GM12878 (cell line): ENCODE data around the gene PACS1. TPM values are rescaled to one million over a fixed set of nuclear protein-coding genes. Genes with fewer than 3 reads are reported as not detected.
A peak's percentile ranks its signal among the peaks of the same experiment; 100 is the strongest.

ENCODE experiments used
- CHD1 ChIP-seq: IDR thresholded peaks from 2 replicates; pipeline ENCODE4 v1.6.1; 2012; ENCODE audit warnings: low read depth, low read length, improper control_type of control experiment
- DPF2 ChIP-seq: fragments of 450-650 bp; IDR thresholded peaks from 2 replicates; pipeline ENCODE4 v1.6.1; 2017; ENCODE audit warnings: mild to moderate bottlenecking
- EED ChIP-seq: sonication (generic); IDR thresholded peaks from 2 replicates; pipeline ENCODE4 v1.6.1; 2016; ENCODE audit warnings: antibody characterized with exemption, low read depth
- ESRRA ChIP-seq: IDR thresholded peaks from 2 replicates; pipeline ENCODE4 v1.6.1; 2012; ENCODE audit warnings: mild to moderate bottlenecking, low read length, improper control_type of control experiment
- HDGF ChIP-seq: fragments of 450-650 bp; IDR thresholded peaks from 2 replicates; pipeline ENCODE4 v1.6.1; 2016; ENCODE audit warnings: antibody characterized with exemption
- IKZF2 ChIP-seq, 2 experiments: fragments of 450-650 bp; IDR thresholded peaks; 2 replicates each; pipeline ENCODE4 v1.6.1; 2017; ENCODE audit warnings: mild to moderate bottlenecking in 2 of 2, moderate library complexity in 2 of 2
- JUNB ChIP-seq: IDR thresholded peaks from 2 replicates; pipeline ENCODE4 v1.6.1; 2016; ENCODE audit warnings: antibody characterized with exemption, mild to moderate bottlenecking
- LARP7 ChIP-seq: fragments of 450-650 bp; IDR thresholded peaks from 2 replicates; pipeline ENCODE4 v1.6.1; 2017; ENCODE audit warnings: mild to moderate bottlenecking
- MXI1 ChIP-seq: fragments of 150-350 bp; IDR thresholded peaks from 2 replicates; pipeline ENCODE4 v1.6.1; 2011; ENCODE audit warnings: low read depth, mild to moderate bottlenecking, inconsistent platforms, low read length, improper control_type of control experiment
- RB1 ChIP-seq: fragments of 450-650 bp; formaldehyde crosslinking; IDR thresholded peaks from 2 replicates; pipeline ENCODE4 v1.6.1; 2017; ENCODE audit warnings: mild to moderate bottlenecking, borderline replicate concordance
- SPI1 ChIP-seq: IDR thresholded peaks from 2 replicates; pipeline ENCODE4 v1.6.1; 2011; ENCODE audit warnings: low read depth, mild to moderate bottlenecking, low read length, moderate library complexity, borderline replicate concordance; ENCODE audit not compliant: insufficient read depth
- TARDBP ChIP-seq: IDR thresholded peaks from 2 replicates; pipeline ENCODE4 v1.6.1; 2016; ENCODE audit warnings: borderline replicate concordance
- polyA plus RNA-seq, 11 experiments: library from polyadenylated mRNA; depleted of rRNA in 4 of 11; unstranded in 6 of 11; stranded (reverse) in 5 of 11; fragments of >200 nt; fragmentation: Nextera tagmentation in 4 of 11; fragmentation: Illumina TruSeq in 1 of 11; extraction: Ambion mirVana in 4 of 11; extraction: Trizol in 1 of 11; gene quantifications; 1 replicate in 1 of 11; 2 replicates in 10 of 11; pipeline versions ENCODE4 v1.2.1 to v1.2.3, GENCODE V29; 2011 to 2016; ENCODE audit warnings: inconsistent platforms in 2 of 11, missing spikeins in 2 of 11, low read depth in 1 of 11
- total RNA-seq, 4 experiments: library from RNA; depleted of rRNA in 3 of 4; stranded (reverse); fragments of >200 nt in 3 of 4; fragmentation: Illumina TruSeq in 1 of 4; extraction: Trizol in 1 of 4; gene quantifications; 2 replicates each; pipeline versions ENCODE4 v1.2.1 to v1.2.3, GENCODE V29; 2013 to 2021
- TF ChIP-seq, protein P1 (sequence below): fragments of 450-650 bp; IDR thresholded peaks from 2 replicates; pipeline ENCODE4 v1.6.1; 2016; ENCODE audit warnings: mild to moderate bottlenecking
- TF ChIP-seq, protein P2 (sequence below): IDR thresholded peaks from 2 replicates; pipeline ENCODE4 v1.6.1; 2011; ENCODE audit warnings: low read depth, mild to moderate bottlenecking, low read length, moderate library complexity, borderline replicate concordance; ENCODE audit errors: extremely low read depth
- TF ChIP-seq, protein P3 (sequence below), 3 experiments: IDR thresholded peaks in 2 of 3; conservative IDR thresholded peaks in 1 of 3; 2 replicates each; pipeline ENCODE4 v1.5.1; 2011; ENCODE audit warnings: low read depth in 3 of 3, low read length in 3 of 3, mild to moderate bottlenecking in 3 of 3, control low read depth in 2 of 3, moderate library complexity in 2 of 3, inconsistent platforms in 1 of 3, mixed read lengths in 1 of 3; ENCODE audit not compliant: control insufficient read depth in 2 of 3, insufficient read depth in 1 of 3; ENCODE audit errors: extremely low read depth in 1 of 3
- TF ChIP-seq, protein P4 (sequence below): fragments of 450-650 bp; conservative IDR thresholded peaks from 2 replicates; pipeline ENCODE4 v1.6.1; 2017; ENCODE audit warnings: mild to moderate bottlenecking, moderate library complexity
- TF ChIP-seq, protein P5 (sequence below): fragments of 450-650 bp; IDR thresholded peaks from 2 replicates; pipeline ENCODE4 v1.6.1; 2017; ENCODE audit warnings: low read depth, mild to moderate bottlenecking, moderate library complexity

The PACS1 gene
- total and polyA plus RNA-seq, 10 of the 15 experiments (the other 5 are each of a cell fraction or from before 2014, with no cell fraction given), result 1.1 to 74.3 (median 17.9) TPM

DNA sequence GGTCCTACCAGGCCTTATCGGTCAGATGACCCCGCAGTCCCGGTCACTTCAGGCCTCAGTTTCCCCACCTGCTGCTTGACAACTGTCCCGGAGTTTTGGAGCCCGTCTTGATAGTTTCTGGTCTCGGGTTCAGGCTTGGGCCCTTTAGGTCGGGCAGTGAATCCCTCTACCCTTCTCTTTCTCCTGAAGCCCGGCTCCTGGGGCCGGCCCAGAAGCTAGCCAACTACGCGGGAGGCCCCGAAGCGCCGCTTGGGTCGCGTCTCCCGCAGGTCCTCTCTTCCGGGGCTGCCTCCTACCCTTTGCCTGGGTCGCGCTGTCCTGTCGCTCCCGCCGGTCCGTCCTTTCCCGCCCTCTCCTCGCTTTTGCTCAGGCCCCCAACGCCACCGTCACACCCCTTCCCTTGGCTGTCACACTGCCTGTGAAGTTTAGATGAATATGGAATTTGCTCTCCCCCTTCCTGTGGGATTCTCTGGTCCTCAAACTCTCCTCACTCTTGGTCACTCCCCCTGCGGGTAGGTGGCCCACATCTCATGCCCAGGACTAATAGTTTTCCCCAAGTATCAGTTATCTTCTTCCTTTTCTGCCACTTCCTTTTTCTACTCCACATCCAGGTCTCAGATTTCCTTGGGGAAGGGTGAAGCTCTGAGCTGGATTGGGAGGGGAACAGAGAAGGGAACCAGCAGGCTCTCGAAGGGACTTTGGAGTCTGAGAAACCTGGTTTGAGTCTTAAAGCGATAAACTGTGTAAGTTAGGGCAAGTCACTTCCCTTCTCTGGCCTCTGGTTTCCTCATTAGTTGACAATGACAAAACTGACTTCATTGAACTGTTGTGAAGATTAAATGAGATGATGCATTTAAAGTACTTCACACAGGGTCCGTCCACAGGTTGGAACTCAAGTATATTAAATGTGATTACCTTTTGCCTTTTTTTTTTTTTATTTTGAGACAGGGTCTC lies 199.2 kb downstream of the PACS1 start (continued):
- TF ChIP-seq, protein P1, sequence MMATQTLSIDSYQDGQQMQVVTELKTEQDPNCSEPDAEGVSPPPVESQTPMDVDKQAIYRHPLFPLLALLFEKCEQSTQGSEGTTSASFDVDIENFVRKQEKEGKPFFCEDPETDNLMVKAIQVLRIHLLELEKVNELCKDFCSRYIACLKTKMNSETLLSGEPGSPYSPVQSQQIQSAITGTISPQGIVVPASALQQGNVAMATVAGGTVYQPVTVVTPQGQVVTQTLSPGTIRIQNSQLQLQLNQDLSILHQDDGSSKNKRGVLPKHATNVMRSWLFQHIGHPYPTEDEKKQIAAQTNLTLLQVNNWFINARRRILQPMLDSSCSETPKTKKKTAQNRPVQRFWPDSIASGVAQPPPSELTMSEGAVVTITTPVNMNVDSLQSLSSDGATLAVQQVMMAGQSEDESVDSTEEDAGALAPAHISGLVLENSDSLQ, result 0 out of 2 replicates have a peak, but pooled peaks have one; percentile 9
- TF ChIP-seq, protein P2, sequence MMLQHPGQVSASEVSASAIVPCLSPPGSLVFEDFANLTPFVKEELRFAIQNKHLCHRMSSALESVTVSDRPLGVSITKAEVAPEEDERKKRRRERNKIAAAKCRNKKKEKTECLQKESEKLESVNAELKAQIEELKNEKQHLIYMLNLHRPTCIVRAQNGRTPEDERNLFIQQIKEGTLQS, result no peak
- 0 out of 2 replicates have a peak, but pooled peaks have one; percentile 42 for TF ChIP-seq LARP7
- no peak for TF ChIP-seq JUNB
- TF ChIP-seq ESRRA, result no peak
- TF ChIP-seq, protein P3, sequence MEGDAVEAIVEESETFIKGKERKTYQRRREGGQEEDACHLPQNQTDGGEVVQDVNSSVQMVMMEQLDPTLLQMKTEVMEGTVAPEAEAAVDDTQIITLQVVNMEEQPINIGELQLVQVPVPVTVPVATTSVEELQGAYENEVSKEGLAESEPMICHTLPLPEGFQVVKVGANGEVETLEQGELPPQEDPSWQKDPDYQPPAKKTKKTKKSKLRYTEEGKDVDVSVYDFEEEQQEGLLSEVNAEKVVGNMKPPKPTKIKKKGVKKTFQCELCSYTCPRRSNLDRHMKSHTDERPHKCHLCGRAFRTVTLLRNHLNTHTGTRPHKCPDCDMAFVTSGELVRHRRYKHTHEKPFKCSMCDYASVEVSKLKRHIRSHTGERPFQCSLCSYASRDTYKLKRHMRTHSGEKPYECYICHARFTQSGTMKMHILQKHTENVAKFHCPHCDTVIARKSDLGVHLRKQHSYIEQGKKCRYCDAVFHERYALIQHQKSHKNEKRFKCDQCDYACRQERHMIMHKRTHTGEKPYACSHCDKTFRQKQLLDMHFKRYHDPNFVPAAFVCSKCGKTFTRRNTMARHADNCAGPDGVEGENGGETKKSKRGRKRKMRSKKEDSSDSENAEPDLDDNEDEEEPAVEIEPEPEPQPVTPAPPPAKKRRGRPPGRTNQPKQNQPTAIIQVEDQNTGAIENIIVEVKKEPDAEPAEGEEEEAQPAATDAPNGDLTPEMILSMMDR (IDR thresholded peaks at IDR 0.05 in 2 of 3, conservative IDR thresholded peaks at IDR 0.05 in 1 of 3; ENCODE audit: control insufficient read depth in 2 of 3, extremely low read depth in 1 of 3, insufficient read depth in 1 of 3, low read depth in 3 of 3, low read length in 3 of 3), result peak in 2 of 3 experiments; percentile 14 to 25; a peak in 1 of 6 replicates
- peak; percentile 53; the same call in 1 of the 2 replicates for TF ChIP-seq SPI1
- peak; percentile 64 to 69 for TF ChIP-seq IKZF2 (IDR thresholded peaks at IDR 0.05)
- 0 out of 2 replicates have a peak, but pooled peaks have one; percentile 11 for TF ChIP-seq DPF2
- peak; percentile 49; the same call in 1 of the 2 replicates for TF ChIP-seq EED
- TF ChIP-seq HDGF, result peak; percentile 78; the same call in 1 of the 2 replicates
- peak; percentile 14; the same call in 1 of the 2 replicates for TF ChIP-seq TARDBP
- 0 out of 2 replicates have a peak, but pooled peaks have one; percentile 46 for TF ChIP-seq RB1
- TF ChIP-seq CHD1, result 0 out of 2 replicates have a peak, but pooled peaks have one; percentile 52
- TF ChIP-seq, protein P4, sequence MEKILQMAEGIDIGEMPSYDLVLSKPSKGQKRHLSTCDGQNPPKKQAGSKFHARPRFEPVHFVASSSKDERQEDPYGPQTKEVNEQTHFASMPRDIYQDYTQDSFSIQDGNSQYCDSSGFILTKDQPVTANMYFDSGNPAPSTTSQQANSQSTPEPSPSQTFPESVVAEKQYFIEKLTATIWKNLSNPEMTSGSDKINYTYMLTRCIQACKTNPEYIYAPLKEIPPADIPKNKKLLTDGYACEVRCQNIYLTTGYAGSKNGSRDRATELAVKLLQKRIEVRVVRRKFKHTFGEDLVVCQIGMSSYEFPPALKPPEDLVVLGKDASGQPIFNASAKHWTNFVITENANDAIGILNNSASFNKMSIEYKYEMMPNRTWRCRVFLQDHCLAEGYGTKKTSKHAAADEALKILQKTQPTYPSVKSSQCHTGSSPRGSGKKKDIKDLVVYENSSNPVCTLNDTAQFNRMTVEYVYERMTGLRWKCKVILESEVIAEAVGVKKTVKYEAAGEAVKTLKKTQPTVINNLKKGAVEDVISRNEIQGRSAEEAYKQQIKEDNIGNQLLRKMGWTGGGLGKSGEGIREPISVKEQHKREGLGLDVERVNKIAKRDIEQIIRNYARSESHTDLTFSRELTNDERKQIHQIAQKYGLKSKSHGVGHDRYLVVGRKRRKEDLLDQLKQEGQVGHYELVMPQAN, result peak; percentile 57; the same call in 1 of the 2 replicates
- no peak for TF ChIP-seq MXI1
- TF ChIP-seq, protein P5, sequence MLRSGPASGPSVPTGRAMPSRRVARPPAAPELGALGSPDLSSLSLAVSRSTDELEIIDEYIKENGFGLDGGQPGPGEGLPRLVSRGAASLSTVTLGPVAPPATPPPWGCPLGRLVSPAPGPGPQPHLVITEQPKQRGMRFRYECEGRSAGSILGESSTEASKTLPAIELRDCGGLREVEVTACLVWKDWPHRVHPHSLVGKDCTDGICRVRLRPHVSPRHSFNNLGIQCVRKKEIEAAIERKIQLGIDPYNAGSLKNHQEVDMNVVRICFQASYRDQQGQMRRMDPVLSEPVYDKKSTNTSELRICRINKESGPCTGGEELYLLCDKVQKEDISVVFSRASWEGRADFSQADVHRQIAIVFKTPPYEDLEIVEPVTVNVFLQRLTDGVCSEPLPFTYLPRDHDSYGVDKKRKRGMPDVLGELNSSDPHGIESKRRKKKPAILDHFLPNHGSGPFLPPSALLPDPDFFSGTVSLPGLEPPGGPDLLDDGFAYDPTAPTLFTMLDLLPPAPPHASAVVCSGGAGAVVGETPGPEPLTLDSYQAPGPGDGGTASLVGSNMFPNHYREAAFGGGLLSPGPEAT, result peak; percentile 47; the same call in 1 of the 2 replicates
